ENCODE results near the gene VWA5B1.

Gene VWA5B1

DNA sequence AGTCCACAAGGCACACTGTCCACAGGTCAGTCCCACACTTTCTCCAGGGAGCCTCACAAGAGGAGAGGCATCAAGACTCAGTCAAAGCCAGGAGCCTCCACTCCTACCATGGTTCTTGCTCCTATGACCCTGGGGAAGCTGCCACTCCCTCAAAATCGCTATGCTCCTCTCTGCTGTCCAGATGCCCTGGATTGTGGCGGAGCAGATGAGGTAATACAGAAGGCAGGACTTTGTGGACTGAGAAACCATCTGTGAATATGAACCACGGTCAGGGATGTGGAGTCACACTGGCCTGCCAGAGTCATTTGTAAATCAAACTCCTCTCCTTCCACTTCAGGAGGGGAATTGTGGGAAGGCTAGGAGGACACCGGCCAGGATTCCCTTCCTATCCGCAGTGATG lies 20.6 kb downstream of the VWA5B1 start:
- DNase-seq (ENCODE audit: low read depth) = no peak
- H3K4me3 ChIP-seq (ENCODE audit: low read depth, low read length) = no peak overlapping the region
- in situ Hi-C loops (cut with HindIII; ENCODE audit: low sequenced_read_pairs) = no loop called here
- TF ChIP-seq, protein P1, sequence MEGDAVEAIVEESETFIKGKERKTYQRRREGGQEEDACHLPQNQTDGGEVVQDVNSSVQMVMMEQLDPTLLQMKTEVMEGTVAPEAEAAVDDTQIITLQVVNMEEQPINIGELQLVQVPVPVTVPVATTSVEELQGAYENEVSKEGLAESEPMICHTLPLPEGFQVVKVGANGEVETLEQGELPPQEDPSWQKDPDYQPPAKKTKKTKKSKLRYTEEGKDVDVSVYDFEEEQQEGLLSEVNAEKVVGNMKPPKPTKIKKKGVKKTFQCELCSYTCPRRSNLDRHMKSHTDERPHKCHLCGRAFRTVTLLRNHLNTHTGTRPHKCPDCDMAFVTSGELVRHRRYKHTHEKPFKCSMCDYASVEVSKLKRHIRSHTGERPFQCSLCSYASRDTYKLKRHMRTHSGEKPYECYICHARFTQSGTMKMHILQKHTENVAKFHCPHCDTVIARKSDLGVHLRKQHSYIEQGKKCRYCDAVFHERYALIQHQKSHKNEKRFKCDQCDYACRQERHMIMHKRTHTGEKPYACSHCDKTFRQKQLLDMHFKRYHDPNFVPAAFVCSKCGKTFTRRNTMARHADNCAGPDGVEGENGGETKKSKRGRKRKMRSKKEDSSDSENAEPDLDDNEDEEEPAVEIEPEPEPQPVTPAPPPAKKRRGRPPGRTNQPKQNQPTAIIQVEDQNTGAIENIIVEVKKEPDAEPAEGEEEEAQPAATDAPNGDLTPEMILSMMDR (IDR thresholded peaks at IDR 0.05; ENCODE audit: low read depth, low read length, missing control alignments) = no peak

GRCh38 chr1:20312310-20312709 lies 21.6 kb downstream of the VWA5B1 start:
- in situ Hi-C loops (cut with HindIII; ENCODE audit: low sequenced_read_pairs) = no loop called here
- DNase-seq (ENCODE audit: low read depth) = no peak
- TF ChIP-seq, protein P1 (IDR thresholded peaks at IDR 0.05; ENCODE audit: low read depth, low read length, missing control alignments) = no peak
- no peak overlapping the region for H3K4me3 ChIP-seq (ENCODE audit: low read depth, low read length)

DNA sequence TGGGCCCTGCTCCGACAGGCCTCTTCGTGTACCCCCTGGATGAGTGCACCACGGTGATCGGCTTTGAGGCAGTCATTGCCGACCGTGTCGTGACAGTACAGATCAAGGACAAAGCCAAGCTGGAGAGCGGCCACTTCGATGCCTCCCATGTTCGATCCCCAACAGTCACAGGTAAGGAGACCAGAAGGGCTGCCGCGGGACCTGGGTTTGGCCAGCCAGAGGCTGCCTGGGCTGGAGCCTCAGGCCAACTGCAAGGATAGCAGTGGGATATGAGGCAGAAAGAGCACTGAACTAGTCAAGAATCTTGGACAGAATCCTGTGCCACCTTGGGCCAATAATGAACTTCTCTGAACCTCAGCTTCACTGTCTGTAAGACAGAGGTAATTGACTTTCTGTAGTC lies 22.1 kb downstream of the VWA5B1 start:
- TF ChIP-seq, protein P1 (IDR thresholded peaks at IDR 0.05; ENCODE audit: low read depth, low read length, missing control alignments) = no peak
- no peak for DNase-seq (ENCODE audit: low read depth)
- in situ Hi-C loops (cut with HindIII; ENCODE audit: low sequenced_read_pairs) = no loop called here
- no peak overlapping the region for H3K4me3 ChIP-seq (ENCODE audit: low read depth, low read length)

DNA sequence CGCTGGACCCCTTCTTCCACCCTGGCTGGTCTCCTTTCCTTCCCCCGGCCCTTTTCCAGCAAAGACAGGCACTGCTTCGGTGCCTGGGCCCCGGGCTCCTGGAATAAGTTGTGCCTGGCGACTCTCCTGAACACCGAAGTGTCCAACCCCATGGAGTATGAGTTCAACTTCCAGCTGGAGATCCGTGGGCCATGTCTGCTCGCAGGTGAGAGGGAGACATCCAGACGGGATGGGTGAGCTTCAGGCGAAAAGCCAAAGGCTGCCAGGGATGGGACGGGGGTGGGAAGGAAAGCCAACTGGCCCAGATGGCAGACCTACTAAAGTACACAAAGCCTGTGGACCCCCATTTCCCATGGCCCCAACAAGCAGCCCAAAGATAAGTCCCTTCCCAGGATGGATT lies 26.8 kb downstream of the VWA5B1 start:
- TF ChIP-seq, protein P1 (IDR thresholded peaks at IDR 0.05; ENCODE audit: low read depth, low read length, missing control alignments) = no peak
- in situ Hi-C loops (cut with HindIII; ENCODE audit: low sequenced_read_pairs) = no loop called here
- no peak for DNase-seq (ENCODE audit: low read depth)
- no peak overlapping the region for H3K4me3 ChIP-seq (ENCODE audit: low read depth, low read length)

- in situ Hi-C loops (cut with HindIII; ENCODE audit: low sequenced_read_pairs) = no loop called here
- TF ChIP-seq, protein P1 (IDR thresholded peaks at IDR 0.05; ENCODE audit: low read depth, low read length, missing control alignments) = no peak
- H3K4me3 ChIP-seq (ENCODE audit: low read depth, low read length) = no peak overlapping the region
- DNase-seq (ENCODE audit: low read depth) = no peak
These were observed 27.8 kb downstream of the VWA5B1 start for GRCh38 chr1:20318521-20318920.

DNA sequence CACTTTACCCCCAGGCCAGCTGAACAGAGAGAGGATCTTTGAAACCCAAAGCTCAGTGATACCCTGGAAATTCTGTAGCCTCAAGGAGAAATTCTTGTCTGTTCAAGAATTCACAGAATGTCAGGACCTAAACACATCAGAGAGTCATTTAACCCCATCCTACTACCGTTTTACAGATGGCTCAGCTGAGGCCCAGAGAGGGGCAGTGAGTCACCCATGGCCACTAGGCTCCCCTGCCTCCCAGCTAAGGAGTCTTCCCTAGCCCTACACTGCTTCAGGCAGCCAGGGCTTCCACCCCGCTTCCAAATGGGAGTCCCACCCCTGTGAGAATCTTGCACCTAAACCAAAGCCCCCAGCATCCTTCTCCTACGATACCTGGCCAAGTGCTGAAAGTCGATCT lies 28.3 kb downstream of the VWA5B1 start:
- TF ChIP-seq, protein P1 (IDR thresholded peaks at IDR 0.05; ENCODE audit: low read depth, low read length, missing control alignments) = no peak
- in situ Hi-C loops (cut with HindIII; ENCODE audit: low sequenced_read_pairs) = no loop called here
- H3K4me3 ChIP-seq (ENCODE audit: low read depth, low read length) = no peak overlapping the region
- no peak for DNase-seq (ENCODE audit: low read depth)

Data from astrocyte of the cerebellum (primary cell).